Thyroid gland (tissue), 4 donors: ENCODE data around the gene CD46.

ENCODE experiments used
- CTCF ChIP-seq, 6 experiments: fragments of 200-600 bp in 3 of 6; fragments of 450-650 bp in 3 of 6; sonication (generic) in 3 of 6; IDR thresholded peaks; one replicate each; pipeline ENCODE4 v1.5.1; 2016 to 2019; ENCODE audit warnings: antibody characterized with exemption in 6 of 6, mild to moderate bottlenecking in 2 of 6, inconsistent platforms in 1 of 6, moderate library complexity in 1 of 6
- POLR2A ChIP-seq, 2 donors: fragments of 450-650 bp; IDR thresholded peaks; one replicate each; pipeline ENCODE4 v1.6.1; 2017; ENCODE audit warnings: antibody characterized with exemption in 2 of 2, mild to moderate bottlenecking in 2 of 2, moderate library complexity in 1 of 2

GRCh38 chr1:207799989-207800648 lies 48.3 kb downstream of the CD46 start:
- no peak for TF ChIP-seq CTCF (IDR thresholded peaks at IDR 0.05)
- no peak for TF ChIP-seq POLR2A (IDR thresholded peaks at IDR 0.05)
